ENCODE results near the gene PROK2.

The PROK2 gene, protein sequence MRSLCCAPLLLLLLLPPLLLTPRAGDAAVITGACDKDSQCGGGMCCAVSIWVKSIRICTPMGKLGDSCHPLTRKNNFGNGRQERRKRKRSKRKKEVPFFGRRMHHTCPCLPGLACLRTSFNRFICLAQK

DNA sequence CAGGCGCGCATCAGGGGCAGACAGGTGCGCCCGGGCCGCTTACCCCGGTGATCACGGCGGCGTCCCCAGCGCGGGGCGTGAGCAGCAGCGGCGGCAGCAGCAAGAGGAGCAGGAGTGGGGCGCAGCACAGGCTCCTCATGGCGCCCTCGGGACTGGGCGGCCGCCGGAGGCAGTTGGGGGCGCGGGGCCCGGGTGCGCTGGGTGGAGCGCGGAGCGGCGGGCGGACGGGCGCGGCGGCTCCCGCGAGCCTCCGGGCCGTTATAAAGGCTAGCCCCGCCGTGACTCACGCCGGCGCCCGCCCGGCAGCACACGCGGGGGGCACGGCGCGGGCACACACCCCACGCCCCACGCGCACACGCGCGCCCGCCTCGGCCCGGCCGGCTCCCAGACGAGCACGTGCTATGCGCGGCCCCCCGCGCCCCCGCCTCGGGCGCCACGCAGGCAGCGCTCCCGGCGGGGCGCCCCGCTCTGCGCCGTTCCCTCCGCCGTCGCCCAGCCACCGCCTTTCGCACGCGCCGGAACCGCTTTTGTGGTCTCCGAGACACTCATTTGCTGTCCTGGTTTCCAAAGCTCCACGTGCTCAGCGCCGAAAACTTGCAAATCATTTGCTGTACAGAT lies at the start of gene PROK2:
Gene PROK2 (minus strand): TSS at position 235 of the 618 bp plus-strand sequence. CDS start 96 bp downstream, at position 139.
- DNase-seq = peak; percentile 14

DNA sequence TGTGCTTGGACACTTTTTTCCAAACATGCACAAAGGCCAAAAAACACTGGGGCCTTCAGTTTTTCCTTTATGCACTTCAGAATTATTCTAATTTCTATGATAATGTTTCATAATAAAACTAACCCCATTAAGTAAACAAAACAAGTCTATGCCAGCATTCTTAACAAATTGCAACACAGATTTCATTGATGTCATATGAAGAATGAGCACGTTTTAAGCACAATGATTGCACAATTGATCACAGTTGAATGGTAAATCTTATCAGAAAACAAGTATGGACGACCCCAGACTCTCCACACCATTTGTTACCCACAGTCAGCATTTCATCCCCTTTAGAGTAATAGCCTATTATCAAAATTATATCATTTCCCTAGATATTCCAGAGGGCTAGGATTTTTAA lies 46.7 kb upstream of the PROK2 start:
- peak; percentile 4 for DNase-seq

DNA sequence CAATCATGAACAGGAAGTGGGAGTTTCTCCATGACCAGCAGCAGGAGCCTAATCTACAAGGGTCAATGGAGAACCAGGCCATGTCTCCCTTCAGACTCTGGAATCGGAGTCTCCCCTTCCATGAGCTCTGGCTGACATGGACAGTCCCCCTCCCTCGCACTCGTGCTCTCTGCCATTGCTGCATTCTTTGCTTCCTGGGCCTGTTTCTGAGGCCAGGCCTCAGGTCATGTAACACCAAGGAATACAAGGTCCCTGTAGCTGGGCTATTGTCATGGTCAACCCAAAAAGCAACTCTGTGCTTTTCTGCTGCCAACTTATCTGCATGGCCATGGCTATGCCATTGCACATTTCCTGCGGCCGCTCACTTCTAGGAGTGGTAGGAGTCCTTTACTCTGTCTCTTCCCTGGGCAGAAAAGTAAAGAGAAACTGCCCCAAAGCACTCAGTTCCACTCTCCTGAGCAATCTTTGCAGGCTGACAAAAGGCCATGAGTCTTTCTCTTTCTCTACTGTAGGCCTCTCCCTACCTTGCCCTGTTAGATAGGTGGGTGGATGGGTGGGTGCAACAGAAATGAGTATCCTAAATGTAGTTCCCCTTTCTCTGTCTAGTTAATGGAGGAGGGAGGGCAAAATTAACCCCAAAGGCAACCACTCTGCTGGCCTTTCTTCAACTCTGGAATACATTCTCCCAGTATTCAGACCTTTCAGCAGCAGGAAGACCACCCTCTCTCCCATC lies 40.8 kb upstream of the PROK2 start:
- peak; percentile 35 for DNase-seq

DNA sequence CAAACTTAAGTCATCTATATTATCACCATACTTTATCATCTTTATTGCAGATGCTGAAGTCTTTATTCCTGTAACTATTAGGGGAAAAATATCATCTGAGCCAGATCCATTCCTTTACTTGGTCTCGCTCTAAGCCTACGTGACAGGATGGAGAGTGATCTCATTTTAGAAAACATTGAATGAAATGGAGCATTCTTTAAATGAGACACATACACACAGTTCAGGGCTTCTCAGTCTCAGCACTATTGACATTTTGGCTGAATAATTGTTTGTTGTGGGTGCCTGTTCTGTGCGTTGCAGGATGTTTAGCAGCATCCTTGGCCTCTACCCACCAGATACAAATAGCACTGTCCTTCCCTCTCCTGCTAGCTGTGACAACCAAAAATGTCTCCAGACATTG lies 36.2 kb upstream of the PROK2 start:
- DNase-seq = no peak

DNA sequence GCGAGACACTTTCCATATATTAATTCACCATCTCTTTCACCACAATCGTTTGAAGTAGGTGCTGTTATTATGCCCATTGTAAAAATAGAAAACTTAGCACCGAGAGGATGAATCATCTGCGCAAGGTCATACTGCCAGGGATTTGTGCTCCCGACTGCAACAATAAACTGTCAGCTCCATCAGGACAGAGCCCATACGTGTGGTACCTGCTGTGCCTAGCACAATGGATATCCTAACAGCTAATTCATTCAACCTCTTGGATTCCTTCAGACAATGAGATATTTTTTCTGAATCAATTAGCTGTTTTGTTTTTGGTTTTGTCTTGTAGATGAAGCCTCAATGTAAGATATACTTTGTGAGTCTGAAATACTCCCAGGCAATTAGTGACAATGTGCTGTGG lies 32.3 kb upstream of the PROK2 start:
- no peak for DNase-seq

DNA sequence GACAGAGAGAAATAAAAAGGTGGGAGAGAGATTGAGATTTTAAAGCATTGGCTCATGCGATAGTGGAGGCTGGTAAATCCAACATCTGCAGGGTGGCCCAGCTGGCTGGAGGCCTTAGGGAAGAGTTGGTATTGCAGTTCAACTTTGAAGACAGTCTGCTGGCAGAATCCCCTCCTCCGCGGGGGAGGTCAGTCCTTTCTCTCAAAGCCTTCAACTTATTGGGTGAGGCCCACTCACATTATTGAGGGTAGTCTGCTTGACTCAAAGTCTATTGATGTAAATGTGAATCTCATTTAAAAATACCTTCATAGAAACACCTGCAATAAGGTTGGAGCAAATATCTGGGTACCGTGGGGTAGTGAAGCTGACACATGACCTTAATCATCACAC lies 31.8 kb upstream of the PROK2 start:
- DNase-seq = no peak

DNA sequence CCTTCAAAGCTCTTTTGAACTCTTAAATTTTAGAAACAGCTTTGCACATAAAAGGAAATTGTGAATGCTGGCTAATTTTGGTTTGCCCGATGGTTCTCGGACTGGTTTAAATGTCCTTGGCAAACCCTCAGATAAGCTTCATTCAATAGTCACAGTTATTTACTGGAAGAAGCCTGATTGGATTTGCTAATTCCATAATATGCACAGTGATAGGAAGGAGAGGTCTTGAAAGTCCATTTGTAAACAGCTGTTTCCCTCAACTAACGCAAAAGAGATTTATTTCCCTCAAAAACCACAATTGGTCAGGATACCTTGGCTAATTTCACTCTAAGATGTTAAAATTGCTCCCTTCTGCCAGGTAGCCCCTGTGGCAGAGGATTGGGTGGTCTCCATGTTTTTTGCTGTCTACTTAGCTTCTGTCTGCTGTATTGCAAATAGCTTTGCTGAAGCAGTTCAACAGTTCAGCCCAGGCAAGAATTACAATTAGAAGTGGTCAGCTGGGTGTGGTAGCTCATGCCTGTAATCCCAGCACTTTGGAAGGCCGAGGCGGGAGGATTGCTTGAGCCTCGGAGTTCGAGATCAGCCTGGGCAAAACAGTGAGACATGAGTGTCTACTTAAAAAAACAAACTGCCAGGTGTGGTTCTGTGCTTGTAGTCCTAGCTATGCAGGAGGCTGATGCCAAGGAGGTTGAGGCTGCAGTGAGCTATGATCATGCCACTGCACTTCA lies 30.6 kb upstream of the PROK2 start:
- no peak for DNase-seq

DNA sequence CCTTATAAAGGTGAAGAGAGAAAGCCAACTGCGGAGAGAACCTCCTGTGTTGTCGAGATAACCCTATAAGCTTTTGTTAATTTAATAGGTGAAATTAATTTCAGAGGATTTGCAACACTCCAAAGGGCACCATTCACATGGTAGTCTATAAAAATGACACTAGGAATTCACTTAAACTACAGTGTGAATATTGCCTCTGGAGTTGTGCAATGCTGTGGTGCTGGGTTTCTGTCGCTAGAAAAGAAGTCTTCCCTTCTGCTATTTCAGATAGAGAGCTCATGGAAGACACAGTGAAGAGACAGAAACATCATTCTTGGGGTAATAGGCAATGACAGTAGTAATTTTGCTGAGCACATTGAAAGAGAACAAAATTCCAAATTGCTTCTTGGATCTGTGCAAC lies 28.8 kb upstream of the PROK2 start:
- no peak for DNase-seq

DNA sequence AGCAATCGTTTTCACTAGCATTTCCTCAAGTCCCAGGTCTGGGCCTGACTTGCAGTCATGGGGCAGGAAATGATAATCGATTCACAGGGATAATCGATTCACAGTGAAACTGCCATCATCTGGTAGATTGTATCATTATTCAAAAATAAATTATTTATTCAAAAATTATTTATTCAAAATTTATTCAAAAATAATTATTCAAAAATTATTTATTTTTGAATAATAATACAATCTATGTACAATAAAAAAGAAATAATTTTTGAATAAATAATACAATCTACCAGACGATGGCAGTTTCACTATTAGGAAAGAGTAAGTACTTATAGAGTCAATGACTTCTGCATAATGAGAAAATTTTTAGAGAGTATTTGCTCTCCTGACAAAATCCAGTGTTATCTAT lies 28.1 kb upstream of the PROK2 start:
- no peak for DNase-seq

DNA sequence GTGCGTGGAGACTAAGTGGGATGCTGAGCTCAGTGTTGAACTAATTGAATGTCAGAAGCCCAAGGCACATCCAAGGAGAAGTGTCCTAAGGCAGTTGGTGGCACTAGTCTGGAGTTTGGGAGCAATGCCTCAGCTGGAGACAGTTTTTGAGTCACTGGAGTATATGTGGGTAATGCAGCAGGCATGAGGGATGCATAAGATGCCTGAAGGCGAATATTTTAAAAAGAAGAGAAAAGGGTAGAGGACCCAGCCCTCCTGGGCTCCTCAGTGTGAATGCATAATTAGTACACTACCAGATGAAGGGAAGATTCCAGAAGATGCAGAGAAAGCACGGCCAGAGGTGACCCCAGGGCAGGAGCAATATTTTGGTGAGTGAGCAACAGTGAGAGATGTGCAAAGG lies 25.1 kb upstream of the PROK2 start:
- DNase-seq = no peak

DNA sequence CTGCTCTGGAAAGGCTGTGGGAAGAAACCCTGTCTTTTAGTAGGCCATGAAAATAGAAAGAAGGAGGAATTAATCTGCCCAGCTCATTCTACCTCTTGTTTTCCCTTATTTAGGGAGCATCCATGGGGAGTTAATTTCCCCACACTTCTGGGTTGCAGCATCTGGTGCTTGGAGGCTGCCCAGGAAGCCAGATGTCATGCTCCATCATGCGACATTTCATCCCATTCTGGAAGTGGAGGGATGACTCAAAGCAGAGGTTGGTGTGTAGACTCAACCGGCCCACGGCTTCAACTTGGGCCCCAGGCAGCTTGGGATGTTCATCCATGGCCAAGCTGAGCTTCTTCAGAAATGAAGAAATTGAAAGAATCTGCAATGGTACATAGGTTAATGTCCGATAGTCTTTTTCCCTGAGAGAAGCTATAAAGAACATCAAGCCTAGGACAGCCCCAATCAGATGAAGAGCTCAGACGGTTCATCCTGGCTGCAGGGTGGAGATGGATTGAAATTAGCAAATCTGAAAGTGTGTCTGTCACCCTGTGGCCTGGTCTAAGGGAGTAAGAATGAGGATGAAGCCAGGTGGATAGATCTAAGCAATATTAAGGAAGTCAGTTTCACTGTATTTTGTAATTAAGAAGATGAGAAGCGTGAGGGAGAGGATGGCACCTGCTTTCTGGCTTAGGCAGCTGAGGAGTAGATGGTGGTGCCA lies 24.5 kb upstream of the PROK2 start:
- no peak for DNase-seq

DNA sequence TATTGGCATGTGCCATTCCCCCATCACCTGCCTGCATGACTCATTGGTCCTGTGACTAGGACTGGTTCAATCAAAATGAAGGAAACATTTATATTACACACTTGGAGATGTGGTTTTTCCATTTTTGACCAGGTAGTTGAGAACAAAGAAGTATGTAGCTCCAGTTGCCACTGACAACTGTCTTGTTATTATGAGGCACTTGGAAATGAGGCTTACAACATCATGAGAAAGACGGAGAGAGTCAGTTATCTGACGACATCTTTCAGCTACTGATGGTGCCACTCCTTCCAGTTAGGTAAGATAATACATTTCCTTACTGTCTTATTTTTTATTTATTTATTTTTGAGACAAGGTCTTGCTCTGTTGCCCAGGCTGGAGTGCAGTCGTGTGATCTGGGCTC lies 21.8 kb upstream of the PROK2 start:
- DNase-seq = no peak

DNA sequence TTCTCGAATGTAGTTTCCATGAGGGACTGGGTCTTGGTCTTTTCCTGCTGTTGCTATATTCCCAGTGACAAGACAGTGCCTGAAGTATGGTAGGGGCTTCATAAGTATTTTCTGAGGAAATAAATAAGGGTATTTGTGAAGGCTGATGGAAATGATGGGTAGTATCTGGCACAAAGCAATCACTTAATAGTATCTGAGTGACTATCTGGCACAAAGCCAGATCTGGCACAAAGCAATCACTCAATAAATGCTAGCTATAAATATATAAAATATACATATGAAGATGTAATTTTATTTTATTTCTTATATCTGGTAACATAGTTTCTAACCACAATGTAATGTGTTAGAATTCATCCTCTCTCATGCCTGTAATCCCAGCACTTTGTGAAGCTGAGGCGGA lies 20.7 kb upstream of the PROK2 start:
- no peak for DNase-seq

DNA sequence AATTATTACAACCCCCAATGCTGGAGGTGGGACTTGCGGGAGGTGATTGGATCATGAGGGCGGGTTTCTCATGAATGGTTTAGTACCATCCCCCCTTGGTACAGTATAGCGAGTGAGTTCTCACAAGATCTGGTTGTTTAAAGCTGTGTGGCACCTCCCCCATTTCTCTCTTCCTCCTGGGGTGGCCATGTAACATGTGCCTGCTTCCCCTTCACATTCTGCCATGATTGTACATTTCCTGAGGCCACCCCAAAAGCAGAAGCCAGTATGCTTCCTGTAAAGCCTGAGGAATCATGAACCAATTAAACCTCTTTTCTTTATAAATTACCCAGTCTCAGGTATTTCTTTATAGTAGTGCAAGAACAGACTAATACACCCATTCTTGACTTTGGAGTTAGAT lies 20.3 kb upstream of the PROK2 start:
- peak; percentile 40 for DNase-seq

DNA sequence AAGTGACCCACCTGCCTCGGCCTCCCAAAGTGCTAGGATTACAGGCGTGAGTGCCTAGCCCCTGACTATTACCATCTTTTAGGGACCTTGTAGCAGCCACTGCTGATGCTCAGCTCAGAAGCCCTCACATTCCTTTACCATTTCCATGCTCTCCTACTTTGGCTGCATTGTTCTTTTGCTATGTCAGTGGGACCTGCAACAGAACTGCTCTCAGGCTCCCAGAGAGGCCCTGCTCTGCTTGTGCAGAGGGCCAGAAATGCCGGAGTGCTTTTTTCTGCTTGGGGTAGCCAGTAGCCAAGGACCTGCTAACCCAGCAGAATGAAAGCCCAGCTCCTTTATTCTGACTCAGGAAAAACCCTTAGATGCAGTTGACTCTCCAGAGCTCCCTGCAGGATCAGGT lies 18.3 kb upstream of the PROK2 start:
- no peak for DNase-seq

DNA sequence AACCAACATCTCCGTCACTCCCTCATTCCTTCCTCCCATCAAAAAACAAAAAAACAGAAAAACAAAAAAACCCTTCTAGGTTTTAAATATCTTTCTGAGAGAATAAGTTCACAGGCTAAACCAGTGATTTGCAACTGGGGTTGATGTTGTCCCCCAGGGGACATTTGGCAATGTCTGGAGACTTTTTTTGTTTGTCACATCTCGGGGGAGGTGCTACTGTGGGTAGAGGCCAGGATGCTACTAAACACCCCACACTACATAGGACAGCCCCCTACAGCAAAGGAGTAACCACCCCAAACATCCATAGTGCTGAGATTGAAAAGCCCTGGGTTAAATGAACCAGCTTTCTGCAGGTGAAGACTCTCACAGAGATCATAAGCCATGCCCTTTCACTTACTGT lies 17.0 kb upstream of the PROK2 start:
- no peak for DNase-seq

DNA sequence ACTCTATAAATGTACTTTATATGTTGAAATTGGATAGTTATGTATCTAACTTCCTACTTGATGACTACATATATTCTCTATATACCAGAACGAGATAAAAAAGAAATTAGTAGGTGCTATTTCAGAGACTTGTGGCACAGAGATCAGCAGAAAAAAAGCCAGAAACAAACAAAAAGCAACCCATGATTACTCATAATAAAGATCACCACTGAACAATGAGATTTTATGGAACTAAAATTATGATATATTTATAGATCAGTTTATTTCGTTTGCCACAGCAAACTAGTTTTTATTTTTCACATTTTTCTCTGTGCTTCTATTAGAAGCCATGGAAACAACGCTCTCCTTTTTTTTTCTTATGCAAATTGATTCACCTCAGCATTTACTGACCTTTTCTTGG lies 15.1 kb upstream of the PROK2 start:
- no peak for DNase-seq

DNA sequence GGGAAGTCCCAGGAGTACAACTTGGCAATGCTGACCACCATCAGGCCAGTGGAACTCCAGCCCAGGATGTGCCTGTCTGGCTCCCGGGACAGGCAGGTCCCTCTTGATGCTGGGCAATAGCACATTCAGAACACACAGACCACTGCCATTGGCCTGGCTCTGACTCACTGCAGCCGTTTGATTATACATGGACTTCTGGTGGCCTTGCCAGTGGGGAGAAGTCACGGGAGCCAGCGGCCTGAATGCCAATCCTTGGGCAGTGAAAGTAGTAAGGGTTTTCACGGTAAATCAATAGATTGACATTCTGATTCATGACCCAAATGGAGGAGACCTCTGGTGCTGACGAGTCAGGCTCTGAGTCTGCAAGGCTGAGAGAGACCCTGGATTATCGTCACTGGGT lies 12.5 kb upstream of the PROK2 start:
- no peak for DNase-seq

DNA sequence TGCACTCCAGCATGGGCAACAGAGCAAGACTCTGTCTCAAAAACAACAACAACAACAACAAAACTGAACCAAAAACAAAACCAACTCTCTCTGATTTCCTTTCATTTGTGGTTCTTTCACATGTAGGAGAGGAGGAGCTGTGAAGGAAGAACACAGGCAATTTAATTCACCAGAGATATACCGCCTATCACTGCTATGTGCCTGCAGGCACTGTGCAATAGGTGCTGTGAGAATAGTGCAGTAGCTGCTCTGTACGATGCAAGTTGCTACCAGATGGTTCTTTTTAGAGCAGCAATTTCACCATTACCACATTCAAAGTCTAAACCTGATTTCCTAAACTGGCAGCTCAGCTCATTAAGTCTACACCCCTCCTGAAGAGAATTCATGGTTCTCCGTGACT lies 11.3 kb upstream of the PROK2 start:
- no peak for DNase-seq

DNA sequence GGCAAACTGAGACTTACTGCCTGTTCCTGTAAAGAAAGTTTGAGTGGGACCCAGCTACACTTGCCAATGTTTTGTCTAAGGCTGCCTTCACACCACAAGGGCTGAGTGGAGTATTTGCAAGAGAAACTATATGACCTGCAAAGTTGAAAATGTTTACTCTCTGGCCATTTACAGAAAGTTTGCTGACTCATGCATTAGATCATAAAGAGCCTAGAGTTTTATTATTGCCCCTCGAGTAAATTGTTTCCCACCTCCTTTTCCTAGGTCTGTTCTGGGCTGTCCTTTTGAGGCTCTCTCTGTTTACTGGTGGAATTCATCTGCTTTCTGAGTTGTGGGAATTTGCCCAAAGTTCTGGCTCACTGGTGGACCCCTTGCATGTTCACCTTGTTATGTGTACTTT lies 6.7 kb upstream of the PROK2 start:
- no peak for DNase-seq

DNA sequence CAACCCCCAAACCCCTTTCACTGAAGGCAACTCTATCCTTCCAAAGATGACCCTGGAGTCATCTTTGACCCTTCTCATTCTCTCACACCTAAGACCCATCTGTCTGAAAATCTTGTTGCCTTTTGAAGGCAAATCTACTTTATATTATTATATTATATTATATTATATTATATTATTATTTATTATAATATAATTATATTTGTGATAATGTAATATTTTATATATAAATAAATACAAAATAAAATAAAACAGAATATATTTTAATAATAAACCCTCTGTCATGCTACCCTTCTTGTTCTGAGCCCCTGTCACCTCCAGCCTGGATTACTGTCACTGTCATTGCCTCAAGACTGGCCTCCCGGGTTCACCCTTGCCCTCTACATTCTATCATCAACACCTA lies 5.0 kb upstream of the PROK2 start:
- no peak for DNase-seq

DNA sequence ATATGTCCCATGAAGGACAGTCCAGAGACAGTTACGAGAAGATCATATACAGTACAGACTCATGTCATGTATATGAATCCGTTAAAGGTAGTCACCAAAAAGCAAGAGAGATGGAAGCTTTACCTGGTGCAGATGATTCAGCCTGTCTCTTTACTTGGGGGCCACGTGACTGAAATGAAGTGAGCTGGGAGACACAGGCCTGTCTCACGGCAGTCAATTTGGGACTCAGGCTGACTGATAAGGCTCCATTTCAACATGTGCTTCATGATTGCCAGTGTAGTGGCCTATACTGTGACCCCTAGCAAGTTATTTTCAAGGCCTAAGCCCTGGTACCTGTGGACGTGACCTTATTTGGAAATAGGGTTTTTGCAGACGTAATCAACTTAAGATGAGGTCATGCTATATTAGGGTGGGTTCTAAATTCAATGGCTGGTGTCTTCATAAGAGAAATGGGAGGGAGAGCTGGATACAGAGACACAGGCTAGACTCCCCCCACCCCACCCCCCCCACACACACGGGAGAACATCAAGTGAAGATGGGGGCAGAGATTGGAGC lies 3.0 kb upstream of the PROK2 start:
- DNase-seq = no peak

DNA sequence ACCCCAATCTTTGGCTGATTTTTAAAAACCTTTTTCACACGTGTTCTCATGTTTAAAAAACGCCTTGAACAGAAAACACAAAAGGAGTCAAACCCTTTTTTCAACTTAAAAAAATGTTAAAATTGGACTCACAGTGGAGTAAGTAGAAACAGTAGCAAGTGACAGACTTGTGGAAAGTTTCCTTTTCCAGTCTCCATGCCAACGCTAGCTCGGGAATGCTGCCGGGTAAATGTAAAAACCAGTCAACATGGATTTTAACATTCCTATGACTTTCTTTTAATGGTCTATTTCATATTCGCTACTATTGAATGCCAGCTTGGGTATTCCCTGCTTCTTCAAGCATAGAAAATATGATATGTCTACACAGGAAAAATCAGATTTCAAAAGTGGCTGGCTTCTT lies 1.6 kb upstream of the PROK2 start:
- no peak for DNase-seq
